OCI-M2 (cell line): ENCODE results near the gene GUK1.
"Not testable (repeated sequence)": the region's sequence is repeated elsewhere in the genome, so short reads cannot be mapped to it uniquely, and the experiment has no call there.

Experiments
- DNase-seq: peaks from one replicate; lab custom pipeline; 2025; ENCODE audit not compliant: unreplicated experiment; lab: John Stamatoyannopoulos, UW

GUK1 gene

DNA sequence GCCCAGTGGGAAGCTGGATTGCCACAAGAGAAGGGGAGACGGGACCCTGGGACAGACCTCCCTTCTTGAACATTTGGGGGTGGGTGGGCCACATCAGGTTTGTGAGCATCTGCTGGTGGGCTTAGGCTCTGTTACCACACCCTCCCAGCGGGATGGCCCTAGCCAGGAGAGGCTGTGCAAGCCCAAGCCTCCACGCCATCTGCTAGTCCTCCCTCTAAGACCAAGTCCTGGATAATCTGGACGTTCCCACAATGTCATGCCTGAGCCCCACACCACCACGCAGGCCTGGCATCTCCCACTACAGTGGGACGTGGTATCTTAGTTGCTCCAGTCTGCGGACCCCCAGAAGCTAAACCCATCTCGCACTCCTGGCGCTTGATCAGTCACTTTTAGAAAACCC is 21.8 kb downstream of the GUK1 start:
- DNase-seq: no peak

DNA sequence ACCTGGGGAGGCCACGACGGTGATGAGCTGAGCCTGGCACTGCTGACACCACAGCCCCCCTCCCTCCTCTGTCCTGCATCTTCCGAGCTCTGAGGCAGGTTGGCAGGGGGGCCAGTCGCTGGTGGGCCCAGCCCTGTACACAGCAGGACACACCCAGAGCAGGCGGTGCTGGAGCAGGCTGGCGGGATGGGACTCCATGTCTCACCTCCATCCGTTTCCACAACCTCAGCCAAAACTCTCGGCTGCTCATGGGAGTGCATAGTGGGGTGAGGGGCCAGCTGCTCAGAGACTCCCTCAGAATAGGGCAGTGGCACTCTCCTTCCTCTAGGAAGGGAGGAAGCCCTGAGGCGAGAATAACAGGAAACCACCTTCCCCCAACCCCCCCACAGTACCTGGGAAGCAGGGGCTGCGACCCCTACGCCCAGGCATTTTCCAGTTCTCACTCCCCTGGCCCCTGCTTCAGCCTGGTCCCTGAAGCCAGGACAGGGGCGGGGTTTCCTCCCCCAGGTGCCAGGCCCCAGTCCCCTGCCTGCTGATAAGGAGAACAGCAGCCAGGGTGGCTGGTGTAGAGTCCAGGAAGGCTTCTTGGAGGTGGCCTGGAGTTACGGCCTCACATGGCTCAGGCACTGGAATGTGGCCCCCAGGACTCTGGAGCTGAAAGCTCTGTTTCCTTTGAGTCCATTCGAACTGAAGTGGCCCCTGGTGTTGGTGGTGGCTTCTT is 22.4 kb downstream of the GUK1 start:
- DNase-seq: no peak

DNA sequence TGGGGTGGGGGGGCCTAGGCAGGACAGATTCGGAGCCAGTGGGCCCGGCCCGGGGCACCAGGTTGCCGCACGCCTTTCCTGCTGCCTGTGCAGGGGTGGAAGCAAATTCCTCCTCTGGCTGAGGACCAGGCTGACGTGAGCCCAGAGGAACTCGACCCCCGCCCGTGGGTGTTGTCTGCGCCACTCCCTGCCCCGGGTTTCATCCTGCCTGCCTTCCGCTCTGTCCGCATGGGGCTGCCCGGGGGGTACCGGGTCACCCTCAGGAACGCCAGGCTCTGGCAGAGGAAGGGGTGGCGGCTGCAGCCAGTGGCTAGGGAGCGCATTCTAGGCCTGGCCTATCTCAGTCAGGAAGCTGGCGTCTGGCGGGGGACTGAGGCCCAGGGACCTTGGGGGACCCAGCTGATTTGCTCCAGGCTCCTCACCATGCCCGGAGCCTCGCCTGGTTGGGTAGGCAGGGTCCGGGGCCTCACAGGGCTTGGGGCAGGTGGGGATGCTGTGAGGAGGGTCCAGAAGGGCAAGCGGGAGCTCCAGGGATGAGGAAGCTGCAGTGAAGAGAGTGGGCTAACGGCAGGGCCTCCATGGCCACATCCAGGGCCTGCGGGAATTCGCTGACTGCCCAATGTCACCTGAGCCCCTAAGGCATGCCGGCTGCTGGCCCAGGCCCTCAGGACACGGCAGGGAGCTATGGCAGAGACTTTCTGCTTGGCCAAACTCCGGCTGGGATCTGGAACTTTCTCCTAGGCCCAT is 23.1 kb downstream of the GUK1 start:
- DNase-seq: no peak

DNA sequence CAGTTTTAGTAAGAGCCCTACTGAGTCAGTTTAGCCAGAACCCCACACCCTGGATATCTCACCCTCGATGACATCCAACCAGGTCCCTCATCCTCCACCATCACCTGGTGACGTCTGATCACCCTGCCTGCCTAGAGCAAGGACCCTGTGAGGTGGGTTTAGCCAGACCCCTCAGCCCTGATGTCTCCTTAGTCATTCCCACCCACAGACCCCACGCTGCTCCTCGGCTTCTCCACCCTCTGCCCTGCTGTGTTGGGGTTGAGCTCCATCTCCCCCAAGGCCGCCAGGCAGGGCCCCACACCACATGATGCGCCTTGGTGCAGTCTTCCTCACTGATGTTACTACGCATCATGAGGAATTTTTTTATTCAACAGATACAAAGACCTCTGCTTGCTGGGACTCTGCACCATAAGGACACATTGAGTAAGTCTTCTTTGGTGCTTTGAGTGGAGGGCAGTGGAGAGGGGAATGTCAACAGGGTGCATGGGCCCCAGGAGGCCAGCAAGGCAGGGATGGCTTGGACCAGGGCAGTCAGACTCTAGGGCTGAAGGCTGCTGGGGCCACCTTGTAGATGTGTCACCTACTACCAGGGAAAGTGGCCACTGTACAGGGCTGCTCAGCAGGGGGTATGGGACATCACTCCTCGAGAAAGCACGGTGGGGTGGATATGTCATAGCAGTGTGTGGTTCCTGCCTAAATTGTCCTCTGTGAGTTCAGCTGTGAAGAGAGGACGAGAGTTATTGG is 23.9 kb downstream of the GUK1 start:
- no peak for DNase-seq

DNA sequence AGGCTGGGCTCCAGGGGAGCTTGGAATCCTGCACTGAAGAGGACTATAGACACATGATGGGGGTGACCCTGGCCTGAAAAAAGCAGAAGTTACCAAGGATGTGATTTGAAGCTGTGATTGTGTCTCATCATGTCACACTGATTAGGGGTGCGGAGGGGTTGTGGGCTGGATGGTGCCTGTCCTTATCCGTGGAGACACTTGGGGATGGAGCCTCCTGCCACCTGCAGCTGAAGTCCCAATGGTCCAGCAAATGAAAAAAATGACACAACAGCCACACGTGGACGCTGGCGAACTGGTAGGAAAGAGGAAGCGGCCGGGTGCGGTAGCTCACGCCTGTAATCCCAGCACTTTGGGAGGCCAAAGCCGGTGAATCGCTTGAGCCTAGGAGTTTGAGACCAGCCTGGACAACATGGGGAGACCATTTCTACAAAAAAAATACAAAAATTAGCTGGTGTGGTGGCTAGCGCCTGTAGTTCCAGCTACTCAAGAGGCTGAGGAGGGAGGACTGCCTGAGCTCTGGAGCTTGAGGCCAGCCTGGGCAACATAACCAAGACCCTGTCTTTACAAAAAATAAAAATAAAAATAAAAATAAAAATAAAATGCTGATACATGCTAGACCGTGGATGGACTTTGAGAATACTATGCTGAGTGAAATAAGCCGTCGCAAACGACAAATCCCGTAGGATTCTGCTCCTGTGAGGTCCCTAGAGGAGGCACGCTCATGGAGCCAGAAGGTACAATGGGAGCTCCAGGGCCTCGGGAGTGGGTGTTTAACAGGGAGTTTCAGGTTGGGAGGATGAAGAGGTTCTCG is 24.7 kb downstream of the GUK1 start:
- DNase-seq: no peak

DNA sequence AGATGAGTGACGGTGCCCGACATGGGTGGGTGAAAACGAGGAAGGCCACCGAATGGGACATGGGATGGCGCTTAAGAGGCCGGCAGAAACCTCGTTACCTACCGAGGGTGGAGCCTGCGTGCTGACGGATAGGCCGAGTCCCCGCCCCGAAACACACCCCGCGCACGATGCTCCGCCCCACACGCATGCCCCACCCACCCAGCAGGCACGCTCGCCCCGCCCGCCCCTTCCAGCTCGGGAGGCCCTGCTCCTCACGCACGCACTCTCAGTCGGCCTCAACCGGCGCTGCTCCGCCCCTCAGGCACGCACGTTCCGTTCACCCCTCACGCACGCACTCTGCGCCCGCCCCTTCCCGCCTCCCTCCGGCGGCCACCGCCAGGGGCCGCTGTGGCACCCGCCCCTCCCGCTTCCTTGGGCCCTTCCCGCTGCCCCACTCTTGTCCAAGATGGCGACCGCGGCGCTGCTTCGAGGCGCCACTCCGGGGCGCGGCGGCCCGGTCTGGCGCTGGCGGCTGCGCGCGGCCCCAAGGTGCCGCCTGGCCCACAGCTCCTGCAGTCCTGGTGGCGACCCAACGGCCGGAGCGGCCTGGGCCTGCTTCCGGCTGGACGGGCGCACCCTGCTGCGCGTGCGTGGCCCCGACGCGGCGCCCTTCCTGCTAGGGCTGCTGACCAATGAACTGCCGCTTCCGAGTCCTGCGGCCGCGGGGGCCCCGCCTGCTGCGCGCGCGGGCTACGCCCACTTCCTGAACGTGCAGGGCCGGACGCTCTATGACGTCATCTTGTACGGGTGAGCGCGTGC is 25.5 kb downstream of the GUK1 start, which contains the start of gene IBA57:
TSS of gene IBA57 (plus strand) at position 433 of the 798 bp plus-strand sequence. CDS start at position 446, 13 bp downstream.
- DNase-seq: peak; percentile 73

DNA sequence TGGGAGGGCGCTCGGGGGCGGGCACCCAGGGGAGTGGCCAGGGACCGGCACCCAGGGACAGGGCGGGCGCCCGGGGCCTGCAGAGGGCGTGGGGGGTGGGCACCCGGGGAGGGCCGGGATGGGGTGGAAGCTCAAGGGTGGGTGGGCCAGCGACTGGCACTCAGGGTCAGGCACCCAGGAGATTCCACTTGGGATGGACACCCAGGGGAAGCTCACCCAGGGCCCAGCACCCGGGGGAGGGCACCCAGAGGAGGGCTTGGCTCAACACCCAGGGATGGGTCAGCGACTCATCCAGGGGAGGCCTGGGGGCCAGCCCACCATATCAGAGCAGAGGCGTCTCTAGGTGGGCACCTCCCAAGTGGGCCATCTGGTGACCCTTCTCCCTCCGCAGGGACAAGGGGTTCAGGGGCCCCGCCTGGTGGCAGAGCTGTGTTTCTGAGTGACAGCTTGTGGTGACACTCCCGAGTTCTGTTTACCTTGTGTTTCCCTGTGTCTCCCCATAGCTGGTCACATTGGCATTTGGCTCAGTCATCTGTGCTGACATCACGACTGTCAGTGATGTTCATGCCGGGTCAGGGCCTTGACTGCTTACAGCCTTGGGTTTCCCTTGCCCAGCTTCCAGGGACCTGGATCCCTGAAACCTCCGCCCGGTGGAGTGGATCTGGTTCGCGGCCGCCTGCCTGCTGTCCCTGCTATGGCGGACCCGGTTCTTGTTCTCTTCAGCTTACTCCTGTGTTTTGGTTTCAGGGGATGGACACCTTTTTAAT is 26.3 kb downstream of the GUK1 start:
- no peak for DNase-seq

DNA sequence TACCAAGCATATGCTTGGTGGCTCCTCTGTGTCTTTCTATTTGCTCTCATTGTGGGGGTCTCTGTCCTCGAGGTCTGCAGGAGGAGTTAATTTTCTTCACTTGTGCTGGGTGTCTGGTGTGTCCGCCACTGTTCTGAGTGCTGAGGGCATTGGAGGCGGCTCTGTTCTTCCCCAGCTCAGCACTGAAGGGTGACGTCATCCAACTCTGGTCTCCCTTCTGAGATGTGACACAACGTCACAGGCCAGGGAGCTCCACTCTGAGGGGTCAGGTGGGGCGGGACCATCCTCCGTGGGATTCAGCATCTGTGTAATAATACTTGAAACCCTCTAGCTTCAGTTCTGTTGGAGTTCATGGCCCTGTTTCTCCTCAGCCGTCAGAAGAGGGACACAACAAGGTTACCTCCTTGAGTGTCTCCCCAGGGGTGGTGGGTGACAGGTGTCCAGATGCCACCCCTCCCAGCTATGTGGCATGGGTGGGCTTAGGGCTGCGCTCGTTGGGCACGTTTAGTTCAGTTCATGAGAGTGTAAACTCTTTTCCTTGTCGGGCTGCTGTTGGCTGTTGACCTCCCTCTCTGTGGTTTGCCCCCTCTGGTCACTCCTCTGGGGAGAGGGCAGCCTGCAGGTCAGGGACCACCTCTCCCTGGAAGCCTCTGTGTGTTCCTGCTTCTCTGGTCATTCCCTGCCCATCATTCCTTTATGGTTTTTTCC is 28.6 kb downstream of the GUK1 start:
- DNase-seq: no peak

DNA sequence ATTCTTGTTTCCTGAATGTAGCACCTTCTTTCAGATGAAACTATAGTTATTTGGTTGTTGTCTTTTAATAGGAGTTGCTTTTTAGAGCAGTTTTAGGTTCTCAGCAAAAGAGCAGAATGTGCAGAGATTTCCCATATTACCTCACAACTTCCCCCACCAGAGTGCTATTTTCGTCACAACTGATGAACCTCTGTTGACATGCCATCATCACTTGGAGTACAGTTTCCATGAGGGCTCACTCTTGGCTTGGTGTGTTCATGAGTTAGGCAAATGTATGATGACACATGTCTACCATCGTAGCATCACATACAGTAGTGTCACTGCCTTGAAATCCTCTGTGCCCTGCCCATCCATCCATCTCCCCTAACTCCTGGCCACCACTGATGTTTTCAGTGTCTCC is 29.3 kb downstream of the GUK1 start:
- DNase-seq: no peak

DNA sequence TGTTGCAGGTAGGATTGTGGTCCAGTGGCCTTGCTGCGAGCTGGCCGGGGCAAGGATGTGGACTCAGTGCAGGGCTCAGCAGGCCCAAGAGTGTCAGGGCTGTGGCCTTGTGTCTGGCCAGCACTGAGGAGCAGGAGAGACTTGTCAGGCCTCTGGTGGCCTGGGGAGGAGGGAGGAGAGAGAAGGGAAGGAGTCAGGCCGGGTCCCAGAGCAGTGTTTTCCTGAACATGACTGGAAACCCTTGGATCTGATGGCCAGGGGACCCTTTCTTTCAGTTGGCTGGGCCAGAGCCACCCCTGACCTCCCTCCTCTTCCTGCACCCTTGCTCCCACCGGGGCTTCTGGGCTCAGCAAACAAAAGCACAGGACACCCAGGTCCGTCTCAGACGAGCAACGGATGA is 30.6 kb downstream of the GUK1 start:
- no peak for DNase-seq

DNA sequence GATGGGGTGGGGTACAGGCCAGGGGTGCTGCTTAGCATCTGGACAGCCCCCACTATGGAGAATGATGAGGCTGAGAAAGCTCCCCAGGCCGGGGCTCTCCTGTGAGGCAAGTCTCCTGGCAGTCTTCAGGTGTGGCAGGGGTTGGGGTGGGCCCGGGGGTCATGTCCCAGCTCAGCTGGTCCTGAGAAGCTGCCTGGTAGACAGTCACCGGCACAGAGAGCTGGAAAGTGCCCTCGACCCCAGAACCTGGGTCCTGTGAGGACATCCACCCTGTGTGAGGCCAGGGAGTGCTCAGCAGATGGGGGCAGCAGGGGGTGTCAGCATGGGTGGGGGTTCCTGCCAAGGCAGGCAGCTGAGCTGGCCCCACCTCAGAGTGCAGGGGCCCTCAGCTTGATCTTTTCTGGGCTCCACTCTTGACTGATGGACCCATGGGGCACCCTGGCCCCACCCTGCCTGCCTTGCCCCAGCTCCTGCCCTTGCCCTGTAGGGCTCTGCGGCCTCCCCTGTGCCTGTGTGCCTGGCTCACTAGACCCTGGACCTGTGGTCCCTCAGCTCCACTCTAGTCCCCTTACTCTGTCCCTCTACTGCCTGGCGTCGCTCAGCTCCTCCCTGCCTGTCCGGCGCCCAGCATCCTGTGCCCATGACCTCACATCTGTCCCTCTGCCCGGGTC is 31.3 kb downstream of the GUK1 start:
- no peak for DNase-seq

DNA sequence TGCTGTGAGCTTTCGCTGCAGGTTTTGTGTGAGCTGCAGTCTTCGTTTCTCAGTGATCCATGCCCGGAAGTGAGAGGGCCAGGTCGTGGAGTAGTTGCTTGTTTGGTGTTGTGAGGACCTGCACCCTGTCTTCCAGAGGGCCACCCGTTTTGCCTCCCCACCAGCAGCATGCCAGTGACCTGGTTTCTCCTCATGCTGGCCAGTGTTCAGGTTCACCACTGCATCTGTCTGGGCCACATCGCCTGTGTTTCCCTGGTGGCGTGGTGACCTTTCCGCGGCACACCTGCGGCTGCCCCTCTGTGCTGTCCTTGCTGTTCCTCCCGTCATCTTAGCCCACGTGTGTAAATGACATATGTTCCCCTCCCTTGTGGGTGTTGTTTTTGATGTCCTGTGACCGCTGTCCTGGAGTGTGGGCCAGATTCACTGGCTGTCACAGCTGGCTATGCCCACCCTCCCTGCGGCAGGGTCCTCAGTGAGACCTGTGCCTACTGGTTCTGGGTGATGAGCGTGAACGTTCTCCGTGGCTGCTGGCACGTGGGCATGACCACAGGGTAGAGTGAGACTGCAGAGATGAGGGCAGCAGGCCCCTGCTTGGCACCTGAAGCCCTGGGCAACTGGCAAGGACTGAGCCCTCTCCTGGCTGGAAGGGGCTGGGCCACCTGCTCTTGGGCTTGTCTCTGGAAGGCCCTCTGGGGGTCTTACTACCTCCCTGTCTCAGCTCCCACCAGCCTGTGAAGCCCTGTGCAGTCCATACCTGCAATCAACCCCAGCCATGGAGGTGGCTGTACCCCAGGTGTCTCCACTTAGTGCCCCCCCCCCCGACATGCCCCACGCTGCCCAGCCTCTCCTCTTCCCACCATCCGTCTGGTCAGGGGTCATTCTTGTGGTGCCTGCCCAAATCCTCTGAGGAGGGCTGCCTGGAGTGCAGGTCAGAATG is 32.8 kb downstream of the GUK1 start:
- no peak for DNase-seq

DNA sequence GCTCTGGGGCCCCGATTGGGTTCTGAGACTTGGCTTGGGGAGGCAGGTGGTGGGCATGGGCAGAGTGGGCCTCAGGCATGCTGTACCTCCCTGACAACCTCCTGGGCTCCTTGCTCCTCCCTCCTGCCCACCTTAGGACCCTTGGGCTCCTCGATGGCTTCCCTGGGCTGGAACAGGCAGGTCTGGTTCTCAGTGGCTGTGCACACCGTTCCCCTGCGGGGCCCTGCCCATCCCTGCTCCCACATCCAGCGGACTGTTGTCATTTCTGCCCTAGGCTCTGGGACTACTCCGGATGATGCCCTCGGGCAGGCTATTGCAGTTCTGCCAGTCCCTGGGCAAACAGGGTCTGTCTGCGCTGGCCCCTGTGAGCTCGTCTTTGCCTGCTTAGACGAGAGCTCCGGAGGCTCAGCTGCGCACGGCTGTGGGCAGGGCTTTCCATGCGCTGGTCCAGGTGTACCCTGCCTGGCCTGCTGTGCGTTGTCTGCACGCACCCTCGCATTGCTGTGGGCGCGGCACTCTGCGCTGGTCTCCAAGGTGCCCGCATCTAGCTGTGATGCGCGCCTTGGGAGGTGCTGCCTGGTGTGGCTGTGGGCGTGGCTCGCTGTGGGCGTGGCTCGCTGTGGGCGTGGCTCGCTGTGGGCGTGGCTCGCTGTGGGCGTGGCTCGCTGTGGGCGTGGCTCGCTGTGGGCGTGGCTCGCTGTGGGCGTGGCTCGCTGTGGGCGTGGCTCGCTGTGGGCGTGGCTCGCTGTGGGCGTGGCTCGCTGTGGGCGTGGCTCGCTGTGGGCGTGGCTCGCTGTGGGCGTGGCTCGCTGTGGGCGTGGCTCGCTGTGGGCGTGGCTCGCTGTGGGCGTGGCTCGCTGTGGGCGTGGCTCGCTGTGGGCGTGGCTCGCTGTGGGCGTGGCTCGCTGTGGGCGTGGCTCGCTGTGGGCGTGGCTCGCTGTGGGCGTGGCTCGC is 33.7 kb downstream of the GUK1 start:
- not testable (repeated sequence) for DNase-seq

DNA sequence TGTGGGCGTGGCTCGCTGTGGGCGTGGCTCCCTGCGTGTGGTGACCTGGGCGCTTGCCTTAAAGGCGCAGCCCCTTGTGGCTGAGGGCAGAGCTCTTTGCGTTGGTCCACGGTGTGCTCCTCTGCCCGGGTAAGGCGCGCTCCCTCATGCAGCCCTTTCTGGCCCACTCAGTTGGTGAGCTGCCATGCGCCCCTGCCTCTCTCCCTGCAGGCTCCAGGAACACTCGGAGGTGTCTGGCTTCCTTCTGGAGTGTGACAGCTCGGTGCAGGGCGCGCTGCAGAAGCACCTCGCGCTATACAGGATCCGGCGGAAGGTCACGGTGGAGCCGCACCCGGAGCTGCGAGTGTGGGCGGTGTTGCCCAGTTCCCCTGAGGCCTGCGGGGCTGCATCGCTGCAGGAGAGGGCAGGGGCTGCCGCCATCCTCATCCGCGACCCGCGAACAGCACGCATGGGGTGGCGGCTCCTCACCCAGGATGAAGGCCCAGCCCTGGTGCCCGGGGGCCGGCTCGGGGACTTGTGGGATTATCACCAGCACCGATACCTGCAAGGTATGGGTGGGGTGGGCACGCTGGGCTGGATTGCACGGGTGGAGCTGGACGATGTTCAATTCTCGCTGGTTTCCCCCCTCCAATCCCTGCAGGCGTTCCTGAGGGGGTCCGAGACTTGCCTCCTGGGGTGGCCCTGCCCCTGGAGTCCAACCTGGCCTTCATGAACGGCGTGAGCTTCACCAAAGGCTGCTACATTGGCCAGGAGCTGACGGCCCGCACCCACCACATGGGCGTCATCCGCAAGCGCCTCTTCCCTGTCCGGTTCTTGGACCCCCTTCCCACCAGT is 34.6 kb downstream of the GUK1 start:
- DNase-seq: no peak

DNA sequence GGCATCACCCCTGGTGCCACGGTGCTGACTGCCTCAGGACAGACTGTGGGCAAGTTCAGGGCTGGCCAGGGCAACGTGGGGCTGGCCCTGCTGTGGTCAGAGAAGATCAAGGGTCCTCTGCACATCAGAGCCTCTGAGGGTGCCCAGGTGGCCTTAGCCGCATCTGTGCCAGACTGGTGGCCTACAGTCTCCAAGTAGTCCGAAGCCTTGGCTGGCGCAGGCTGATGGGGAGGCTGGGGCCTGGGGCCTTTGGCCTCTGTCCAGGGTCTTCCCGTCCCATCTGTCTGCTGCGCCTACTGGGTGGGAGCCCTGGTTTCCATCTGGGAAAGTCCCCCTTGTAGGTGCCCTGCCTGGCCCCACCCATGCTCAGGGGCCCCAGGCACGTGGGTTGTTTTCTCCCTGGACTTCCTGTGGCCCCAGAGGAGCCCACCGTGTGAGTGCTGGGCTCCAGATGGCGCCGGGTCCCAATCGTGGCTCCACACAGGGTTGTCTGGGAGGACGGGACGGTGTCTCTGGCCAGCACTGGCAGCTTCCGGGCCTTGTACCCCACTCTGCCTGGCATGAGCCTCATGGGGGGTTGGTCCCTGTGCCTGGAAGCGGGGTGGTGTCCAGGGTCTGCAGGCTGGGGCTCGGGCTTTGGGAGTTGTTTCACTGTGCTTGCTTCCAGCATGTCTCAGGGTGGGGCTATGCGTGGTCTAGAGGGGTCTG is 35.4 kb downstream of the GUK1 start:
- no peak for DNase-seq
